Activated naive CD4-positive, alpha-beta T cell treated with anti-CD3 and anti-CD28 coated beads, Interleukin-2, amount 50 U/mL, for 24 hours (primary cell): ENCODE data around the gene PLXDC2.

Source experiments
- H3K27ac Mint-ChIP-seq: one replicate; pipeline ENCODE4 v1.8.0; 2021; ENCODE audit warnings: mild to moderate bottlenecking, mixed read lengths
- H3K27me3 Mint-ChIP-seq: one replicate; pipeline ENCODE4 v1.8.0; 2021; ENCODE audit warnings: mixed read lengths
- H3K36me3 Mint-ChIP-seq: one replicate; pipeline ENCODE4 v1.8.0; 2021; ENCODE audit warnings: mixed read lengths
- H3K4me1 Mint-ChIP-seq: one replicate; pipeline ENCODE4 v1.8.0; 2021; ENCODE audit warnings: mixed read lengths
- H3K4me3 Mint-ChIP-seq: one replicate; pipeline ENCODE4 v1.8.0; 2021; ENCODE audit warnings: mild to moderate bottlenecking, mixed read lengths
- H3K9me3 Mint-ChIP-seq: one replicate; pipeline ENCODE4 v1.8.0; 2021; ENCODE audit warnings: mixed read lengths

PLXDC2 gene

GRCh38 chr10:20088061-20088701 is 271.9 kb downstream of the PLXDC2 start:
- no peaks in the 10 kb centered on the region for H3K36me3 Mint-ChIP-seq
- no peaks in the 10 kb centered on the region for H3K27me3 Mint-ChIP-seq
- no peak overlapping the region for H3K4me3 Mint-ChIP-seq
- H3K9me3 Mint-ChIP-seq = peaks cover 5% of the 10 kb centered on the region
- H3K4me1 Mint-ChIP-seq = no peaks in the 10 kb centered on the region
- no peak overlapping the region for H3K27ac Mint-ChIP-seq

DNA sequence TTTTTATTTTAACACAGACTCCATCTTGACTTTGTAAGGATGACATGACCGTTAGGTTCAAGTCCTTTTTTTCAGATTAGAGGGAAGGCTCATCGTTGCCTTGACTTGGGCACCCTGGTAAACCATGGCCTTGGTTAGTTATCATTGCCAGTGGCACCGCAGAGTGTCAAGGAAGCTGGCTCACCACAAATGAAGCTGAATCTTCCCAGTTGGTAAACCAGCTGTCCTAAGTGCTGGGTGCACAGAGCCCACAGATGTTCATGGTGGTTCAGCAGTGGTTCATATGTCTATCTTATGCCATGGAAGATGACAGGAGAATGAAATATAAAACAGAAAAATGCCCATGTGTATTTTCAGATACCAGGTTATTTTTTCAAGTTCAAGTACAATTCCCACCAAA is 273.6 kb downstream of the PLXDC2 start:
- Mint-ChIP-seq H3K27ac (no peak overlapping the region), H3K36me3 (no peaks in the 10 kb centered on the region), H3K9me3 (peaks cover 5% of the 10 kb centered on the region), H3K4me3 (no peak overlapping the region), H3K4me1 (no peaks in the 10 kb centered on the region), H3K27me3 (no peaks in the 10 kb centered on the region)

- no peaks in the 10 kb centered on the region for H3K27me3 Mint-ChIP-seq
- H3K36me3 Mint-ChIP-seq = no peaks in the 10 kb centered on the region
- no peak overlapping the region for H3K27ac Mint-ChIP-seq
- H3K9me3 Mint-ChIP-seq = peaks cover 5% of the 10 kb centered on the region
- no peaks in the 10 kb centered on the region for H3K4me1 Mint-ChIP-seq
- H3K4me3 Mint-ChIP-seq = no peak overlapping the region
Observed at GRCh38 chr10:20090831-20091230, 274.6 kb downstream of the PLXDC2 start.

DNA sequence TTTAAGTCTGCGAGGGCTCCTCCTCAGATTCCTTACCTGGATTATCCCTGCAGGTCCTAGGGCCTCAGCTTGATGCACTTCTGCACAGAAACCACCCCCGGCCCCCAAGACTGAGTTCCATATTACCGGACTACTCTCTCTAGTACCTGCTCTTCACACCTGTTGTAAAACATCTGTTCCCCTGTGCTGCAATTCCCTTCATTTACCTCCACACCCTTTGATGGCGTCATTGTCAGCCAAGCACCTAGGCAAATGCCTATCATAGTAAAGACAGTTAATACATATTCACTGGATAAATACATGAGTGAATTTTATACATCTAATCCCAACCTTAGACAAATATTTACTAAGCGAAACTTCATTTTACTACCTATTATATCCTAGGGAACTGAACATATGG is 275.5 kb downstream of the PLXDC2 start:
- Mint-ChIP-seq H3K27me3 (no peaks in the 10 kb centered on the region), H3K9me3 (peaks cover 5% of the 10 kb centered on the region), H3K27ac (no peak overlapping the region), H3K4me1 (no peaks in the 10 kb centered on the region), H3K36me3 (no peaks in the 10 kb centered on the region), H3K4me3 (no peak overlapping the region)

- peaks cover 5% of the 10 kb centered on the region for H3K9me3 Mint-ChIP-seq
Observed at GRCh38 chr10:20093600-20093999, 277.4 kb downstream of the PLXDC2 start.

GRCh38 chr10:20094226-20094976 is 278.2 kb downstream of the PLXDC2 start:
- H3K27ac Mint-ChIP-seq = no peak overlapping the region
- H3K9me3 Mint-ChIP-seq = peaks cover 5% of the 10 kb centered on the region
- H3K4me3 Mint-ChIP-seq = no peak overlapping the region
- no peaks in the 10 kb centered on the region for H3K4me1 Mint-ChIP-seq
- no peaks in the 10 kb centered on the region for H3K36me3 Mint-ChIP-seq
- H3K27me3 Mint-ChIP-seq = no peaks in the 10 kb centered on the region

More at GRCh38 chr10:20093600-20093999, 277.4 kb downstream of the PLXDC2 start:
- Mint-ChIP-seq H3K4me3 (no peak overlapping the region), H3K27me3 (no peaks in the 10 kb centered on the region), H3K36me3 (no peaks in the 10 kb centered on the region), H3K4me1 (no peaks in the 10 kb centered on the region), H3K27ac (no peak overlapping the region)

- Mint-ChIP-seq H3K36me3 (no peaks in the 10 kb centered on the region), H3K4me3 (no peak overlapping the region), H3K9me3 (no peaks in the 10 kb centered on the region), H3K27me3 (no peaks in the 10 kb centered on the region), H3K4me1 (no peaks in the 10 kb centered on the region), H3K27ac (no peak overlapping the region)
Observed at GRCh38 chr10:20100171-20100570, 283.9 kb downstream of the PLXDC2 start.

DNA sequence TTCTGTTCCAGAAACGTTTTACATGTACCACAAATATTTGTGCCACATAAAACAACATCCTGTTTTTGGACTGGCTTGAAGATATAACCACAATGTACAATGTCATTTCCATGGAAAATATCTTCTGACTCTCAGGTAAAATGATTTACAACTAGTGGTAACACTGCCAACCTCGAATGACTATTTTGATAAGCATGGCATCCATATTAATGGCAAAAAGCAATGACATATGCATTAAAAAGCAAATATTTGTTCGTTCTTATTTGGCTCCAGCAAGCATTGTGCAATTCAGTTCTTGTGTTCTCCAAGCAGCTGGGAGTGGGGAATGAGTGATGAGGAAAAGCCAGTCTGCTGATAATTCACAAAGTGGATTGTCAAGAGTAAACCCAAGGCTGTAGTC is 289.0 kb downstream of the PLXDC2 start:
- Mint-ChIP-seq H3K9me3 (no peaks in the 10 kb centered on the region), H3K4me3 (no peak overlapping the region), H3K27me3 (no peaks in the 10 kb centered on the region), H3K36me3 (no peaks in the 10 kb centered on the region), H3K27ac (no peak overlapping the region), H3K4me1 (no peaks in the 10 kb centered on the region)

DNA sequence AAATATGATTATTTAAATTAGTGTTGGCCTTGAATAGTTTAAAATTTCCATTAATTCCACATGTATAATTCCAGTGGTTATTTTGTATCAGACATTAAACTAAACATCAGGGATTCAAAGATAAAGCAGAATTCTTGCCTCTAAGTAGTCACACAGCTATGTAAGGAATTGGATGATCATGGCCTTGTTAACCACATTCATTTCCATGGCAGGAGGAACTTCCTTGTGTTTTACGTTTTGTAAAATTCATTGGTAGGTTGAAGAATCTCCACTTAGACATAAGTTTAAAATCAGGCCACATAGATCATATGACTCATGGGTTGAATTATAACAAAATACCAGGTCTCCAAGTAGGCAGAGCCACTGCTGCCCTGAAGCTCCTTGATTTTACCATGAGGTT is 289.7 kb downstream of the PLXDC2 start:
- no peak overlapping the region for H3K27ac Mint-ChIP-seq
- H3K27me3 Mint-ChIP-seq = no peaks in the 10 kb centered on the region
- no peaks in the 10 kb centered on the region for H3K36me3 Mint-ChIP-seq
- H3K9me3 Mint-ChIP-seq = no peaks in the 10 kb centered on the region
- H3K4me1 Mint-ChIP-seq = no peaks in the 10 kb centered on the region
- H3K4me3 Mint-ChIP-seq = no peak overlapping the region

DNA sequence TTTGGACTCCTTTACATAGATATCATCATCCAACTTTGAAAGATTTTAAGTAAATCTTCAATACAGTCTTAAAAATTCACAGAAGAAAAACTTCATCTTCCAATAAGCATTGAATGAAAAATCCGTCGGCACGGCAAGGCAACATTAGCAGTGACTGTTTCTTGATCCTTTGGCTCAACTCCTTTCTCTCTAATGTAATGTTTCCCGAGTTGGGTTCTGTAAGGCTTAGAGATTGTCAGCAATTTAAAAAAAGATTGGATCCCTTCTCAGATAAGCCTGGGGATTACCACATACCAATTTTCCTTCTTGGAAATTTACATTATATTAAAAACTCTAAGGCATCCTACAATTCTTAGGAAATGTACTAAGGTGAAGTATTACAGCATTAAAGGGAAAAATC is 291.8 kb downstream of the PLXDC2 start:
- no peak overlapping the region for H3K4me3 Mint-ChIP-seq
- no peaks in the 10 kb centered on the region for H3K27me3 Mint-ChIP-seq
- no peaks in the 10 kb centered on the region for H3K9me3 Mint-ChIP-seq
- H3K4me1 Mint-ChIP-seq = no peaks in the 10 kb centered on the region
- H3K27ac Mint-ChIP-seq = no peak overlapping the region
- H3K36me3 Mint-ChIP-seq = no peaks in the 10 kb centered on the region

GRCh38 chr10:20109613-20110012 is 293.4 kb downstream of the PLXDC2 start:
- no peaks in the 10 kb centered on the region for H3K9me3 Mint-ChIP-seq
- no peaks in the 10 kb centered on the region for H3K36me3 Mint-ChIP-seq
- H3K27me3 Mint-ChIP-seq = no peaks in the 10 kb centered on the region
- H3K4me1 Mint-ChIP-seq = no peaks in the 10 kb centered on the region
- no peak overlapping the region for H3K4me3 Mint-ChIP-seq
- no peak overlapping the region for H3K27ac Mint-ChIP-seq

DNA sequence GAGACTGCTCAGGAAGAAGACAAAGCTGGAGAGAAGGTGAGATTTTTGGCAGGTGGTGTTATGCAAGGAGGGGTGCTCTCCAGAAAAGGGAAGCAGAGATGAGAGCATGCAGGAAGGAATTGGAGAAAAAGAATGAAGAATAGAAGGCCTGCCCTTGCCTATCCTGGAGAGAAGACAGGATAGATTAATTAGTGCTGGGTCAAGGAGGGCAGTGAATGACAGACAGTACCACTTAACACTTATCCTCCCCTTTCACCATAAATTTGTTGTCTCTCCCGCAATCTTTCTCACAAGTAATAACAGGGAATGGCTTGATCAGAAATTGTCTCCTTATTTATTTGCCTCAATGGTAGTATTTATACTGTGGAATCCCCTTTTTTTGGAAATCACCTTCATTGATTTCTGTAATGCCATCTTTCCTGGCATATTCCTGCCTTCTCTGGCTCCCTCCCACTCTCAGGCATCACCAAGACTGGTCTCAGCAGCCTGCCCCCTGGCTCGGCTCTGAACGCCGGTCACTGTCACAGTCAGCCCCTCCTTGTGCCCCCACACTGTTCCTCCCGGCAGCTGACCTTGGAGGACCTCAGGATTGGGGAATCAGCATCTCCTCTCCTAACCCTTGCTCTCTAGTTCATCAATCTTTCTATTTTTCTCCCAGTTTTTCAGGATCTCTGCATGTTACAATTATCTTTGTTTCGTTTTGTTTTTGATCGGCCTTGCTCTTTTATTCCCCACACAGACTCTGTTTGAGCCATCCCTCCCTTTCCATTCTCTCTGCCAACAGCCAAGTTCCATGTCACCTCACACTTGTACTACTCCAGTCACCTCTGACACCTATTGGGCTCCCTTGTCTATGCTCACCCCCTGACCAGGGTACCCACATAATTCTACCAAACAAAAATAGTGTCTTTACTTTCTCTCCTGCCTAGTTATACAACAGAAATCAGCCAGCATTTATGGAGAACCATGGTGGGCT is 294.2 kb downstream of the PLXDC2 start:
- Mint-ChIP-seq H3K9me3 (no peaks in the 10 kb centered on the region), H3K4me3 (no peak overlapping the region), H3K27ac (no peak overlapping the region), H3K36me3 (no peaks in the 10 kb centered on the region), H3K4me1 (no peaks in the 10 kb centered on the region), H3K27me3 (no peaks in the 10 kb centered on the region)

- H3K4me1 Mint-ChIP-seq = no peaks in the 10 kb centered on the region
- H3K9me3 Mint-ChIP-seq = no peaks in the 10 kb centered on the region
- H3K36me3 Mint-ChIP-seq = no peaks in the 10 kb centered on the region
- H3K27ac Mint-ChIP-seq = no peak overlapping the region
- no peaks in the 10 kb centered on the region for H3K27me3 Mint-ChIP-seq
- H3K4me3 Mint-ChIP-seq = no peak overlapping the region
Observed at GRCh38 chr10:20114179-20114578, 297.9 kb downstream of the PLXDC2 start.

GRCh38 chr10:20115894-20116293 is 299.7 kb downstream of the PLXDC2 start:
- Mint-ChIP-seq H3K9me3 (no peaks in the 10 kb centered on the region), H3K4me3 (no peak overlapping the region), H3K27ac (no peak overlapping the region), H3K27me3 (no peaks in the 10 kb centered on the region), H3K4me1 (no peaks in the 10 kb centered on the region), H3K36me3 (no peaks in the 10 kb centered on the region)

DNA sequence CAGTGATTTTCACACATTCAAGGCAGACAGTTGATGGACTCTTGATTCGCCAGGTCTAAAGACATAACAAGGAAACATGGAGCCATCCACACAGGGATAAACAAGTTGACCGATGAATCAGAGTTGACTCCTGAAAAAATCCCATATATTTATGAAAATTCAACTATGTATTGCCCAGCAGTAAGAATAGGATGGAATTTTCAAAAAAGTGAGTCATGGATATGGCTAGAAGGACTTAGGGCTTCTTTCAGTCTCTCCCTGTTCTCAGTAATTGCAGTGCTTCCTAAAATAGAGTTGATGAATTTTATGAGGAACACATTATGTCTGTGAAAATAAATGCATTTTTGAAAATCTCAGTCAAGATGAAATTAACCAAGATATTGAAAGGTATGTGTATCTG is 301.2 kb downstream of the PLXDC2 start:
- H3K27ac Mint-ChIP-seq = no peak overlapping the region
- no peaks in the 10 kb centered on the region for H3K36me3 Mint-ChIP-seq
- no peak overlapping the region for H3K4me3 Mint-ChIP-seq
- no peaks in the 10 kb centered on the region for H3K27me3 Mint-ChIP-seq
- H3K9me3 Mint-ChIP-seq = no peaks in the 10 kb centered on the region
- H3K4me1 Mint-ChIP-seq = no peaks in the 10 kb centered on the region

DNA sequence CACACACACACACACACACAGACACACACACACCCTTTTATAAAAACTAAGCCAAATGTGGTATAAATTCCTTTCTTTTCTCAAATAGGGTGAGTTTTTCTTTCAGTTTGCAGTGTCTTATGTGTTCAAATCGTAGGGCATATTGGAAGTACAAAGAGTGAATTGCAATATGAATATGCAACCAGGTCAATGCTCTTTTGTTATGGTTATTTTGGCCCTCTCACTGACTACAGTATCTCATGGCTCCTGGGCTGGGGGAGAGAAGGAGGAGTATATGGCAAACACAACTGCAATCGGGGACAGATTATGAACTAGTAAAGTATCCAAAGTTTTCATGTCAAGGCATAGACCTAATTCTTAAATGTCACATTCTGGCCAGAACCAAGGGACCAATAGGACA is 301.9 kb downstream of the PLXDC2 start:
- no peaks in the 10 kb centered on the region for H3K9me3 Mint-ChIP-seq
- no peak overlapping the region for H3K27ac Mint-ChIP-seq
- H3K27me3 Mint-ChIP-seq = no peaks in the 10 kb centered on the region

More for the DNA sequence above, 301.9 kb downstream of the PLXDC2 start:
- Mint-ChIP-seq H3K36me3 (no peaks in the 10 kb centered on the region), H3K4me3 (no peak overlapping the region), H3K4me1 (no peaks in the 10 kb centered on the region)
